ENCODE results near the gene GPR63. TPM values are rescaled to one million over a fixed set of nuclear protein-coding genes. Genes with fewer than 3 reads are reported as not detected.

GPR63 gene
- total and polyA plus RNA-seq, 2 experiments from 2014 or later, result 0.10 to 0.11 TPM

- Histone ChIP-seq H3K36me3 (ENCODE audit: low read depth) (no peaks in the 10 kb centered on the region), H3K9me2 (ENCODE audit: insufficient read depth) (no peaks in the 10 kb centered on the region), H3K4me2 (ENCODE audit: unreplicated experiment) (no peak overlapping the region), H3K27ac (no peak overlapping the region), H3K27me3 (replicated peaks; ENCODE audit: insufficient read depth) (0 out of 2 replicates have a peak, but pooled peaks cover 3% of the 10 kb centered on the region), H3K9ac (no peak overlapping the region), H4K20me1 (ENCODE audit: insufficient read depth) (no peaks in the 10 kb centered on the region), H3K4me1 (ENCODE audit: insufficient read depth) (no peaks in the 10 kb centered on the region), H3K79me2 (ENCODE audit: insufficient read depth) (no peaks in the 10 kb centered on the region), H3F3A (ENCODE audit: insufficient read depth) (no peaks in the 10 kb centered on the region), H3K4me3 (no peak overlapping the region), H3K9me3 (ENCODE audit: low read depth) (no peaks in the 10 kb centered on the region), H2AFZ (no peak overlapping the region)
- WGBS, 2 experiments (ENCODE audit: low coverage in 1 of 2, low lambda C conversion rate in 2 of 2, missing lambda C conversion rate in 2 of 2), result 12 to 19% methylated on average over 3 of the region's 3 CpGs
- TF ChIP-seq EZH2 (IDR thresholded peaks at IDR 0.05; ENCODE audit: insufficient read depth, poor library complexity, severe bottlenecking) (no peak), EZH2phosphoT487 (IDR thresholded peaks at IDR 0.05; ENCODE audit: insufficient read depth, low read depth) (no peak)
- in situ Hi-C loops (cut with MboI), result no loop called here
- no peak for DNase-seq
These were observed 52.6 kb downstream of the GPR63 start for GRCh38 chr6:96784650-96785049.

GRCh38 chr6:96783307-96783706 lies 54.0 kb downstream of the GPR63 start:
- Histone ChIP-seq H3K4me3 (no peak overlapping the region), H3K4me1 (ENCODE audit: insufficient read depth) (no peaks in the 10 kb centered on the region), H3K9me3 (ENCODE audit: low read depth) (no peaks in the 10 kb centered on the region), H3F3A (ENCODE audit: insufficient read depth) (no peaks in the 10 kb centered on the region), H3K9me2 (ENCODE audit: insufficient read depth) (no peaks in the 10 kb centered on the region), H3K79me2 (ENCODE audit: insufficient read depth) (no peaks in the 10 kb centered on the region), H2AFZ (no peak overlapping the region), H4K20me1 (ENCODE audit: insufficient read depth) (no peaks in the 10 kb centered on the region), H3K9ac (no peak overlapping the region), H3K4me2 (ENCODE audit: unreplicated experiment) (no peak overlapping the region), H3K27ac (no peak overlapping the region), H3K27me3 (replicated peaks; ENCODE audit: insufficient read depth) (no peaks in the 10 kb centered on the region), H3K36me3 (ENCODE audit: low read depth) (no peaks in the 10 kb centered on the region)
- 42 to 65% methylated on average over 2 of the region's 2 CpGs for WGBS, 2 experiments (ENCODE audit: low coverage in 1 of 2, low lambda C conversion rate in 2 of 2, missing lambda C conversion rate in 2 of 2)
- no peak for TF ChIP-seq EZH2 (IDR thresholded peaks at IDR 0.05; ENCODE audit: insufficient read depth, poor library complexity, severe bottlenecking)
- no peak for TF ChIP-seq EZH2phosphoT487 (IDR thresholded peaks at IDR 0.05; ENCODE audit: insufficient read depth, low read depth)
- DNase-seq, result no peak
- in situ Hi-C loops (cut with MboI), result no loop called here

- H3F3A ChIP-seq (ENCODE audit: insufficient read depth), result no peaks in the 10 kb centered on the region
- no peak overlapping the region for H2AFZ ChIP-seq
- no peaks in the 10 kb centered on the region for H3K9me3 ChIP-seq (ENCODE audit: low read depth)
- H3K4me2 ChIP-seq (ENCODE audit: unreplicated experiment), result no peak overlapping the region
- 0 to 6% methylated on average over 1 of the region's 1 CpG for WGBS, 2 experiments (ENCODE audit: low coverage in 1 of 2, low lambda C conversion rate in 2 of 2, missing lambda C conversion rate in 2 of 2)
- no peaks in the 10 kb centered on the region for H3K79me2 ChIP-seq (ENCODE audit: insufficient read depth)
- no peak overlapping the region for H3K27ac ChIP-seq
- no peaks in the 10 kb centered on the region for H4K20me1 ChIP-seq (ENCODE audit: insufficient read depth)
- no peak overlapping the region for H3K9ac ChIP-seq
- in situ Hi-C loops (cut with MboI), result no loop called here
- DNase-seq, result no peak
- H3K9me2 ChIP-seq (ENCODE audit: insufficient read depth), result no peaks in the 10 kb centered on the region
- no peak overlapping the region for H3K4me3 ChIP-seq
- H3K36me3 ChIP-seq (ENCODE audit: low read depth), result no peaks in the 10 kb centered on the region
- no peaks in the 10 kb centered on the region for H3K27me3 ChIP-seq (replicated peaks; ENCODE audit: insufficient read depth)
- no peaks in the 10 kb centered on the region for H3K4me1 ChIP-seq (ENCODE audit: insufficient read depth)
- TF ChIP-seq EZH2phosphoT487 (IDR thresholded peaks at IDR 0.05; ENCODE audit: insufficient read depth, low read depth), result no peak
- no peak for TF ChIP-seq EZH2 (IDR thresholded peaks at IDR 0.05; ENCODE audit: insufficient read depth, poor library complexity, severe bottlenecking)
These were observed 55.7 kb downstream of the GPR63 start for GRCh38 chr6:96781557-96781956.

- Histone ChIP-seq H4K20me1 (ENCODE audit: insufficient read depth) (no peaks in the 10 kb centered on the region), H3K4me2 (ENCODE audit: unreplicated experiment) (no peak overlapping the region), H3F3A (ENCODE audit: insufficient read depth) (no peaks in the 10 kb centered on the region), H2AFZ (no peak overlapping the region), H3K9ac (no peak overlapping the region), H3K9me3 (ENCODE audit: low read depth) (no peaks in the 10 kb centered on the region), H3K4me3 (no peak overlapping the region), H3K4me1 (ENCODE audit: insufficient read depth) (no peaks in the 10 kb centered on the region), H3K27ac (no peak overlapping the region), H3K36me3 (ENCODE audit: low read depth) (no peaks in the 10 kb centered on the region), H3K9me2 (ENCODE audit: insufficient read depth) (no peaks in the 10 kb centered on the region), H3K27me3 (replicated peaks; ENCODE audit: insufficient read depth) (no peaks in the 10 kb centered on the region), H3K79me2 (ENCODE audit: insufficient read depth) (no peaks in the 10 kb centered on the region)
- in situ Hi-C loops (cut with MboI), result no loop called here
- WGBS, 2 experiments (ENCODE audit: low coverage in 1 of 2, low lambda C conversion rate in 2 of 2, missing lambda C conversion rate in 2 of 2), result 44 to 60% methylated on average over 4 of the region's 4 CpGs
- DNase-seq, result no peak
- no peak for TF ChIP-seq EZH2 (IDR thresholded peaks at IDR 0.05; ENCODE audit: insufficient read depth, poor library complexity, severe bottlenecking)
These were observed 60.2 kb downstream of the GPR63 start for GRCh38 chr6:96777113-96777512.

All from GM23248 (cell line).